Osteocyte (in vitro differentiated cells): ENCODE data around the gene RIPPLY2. TPM values are rescaled to one million over a fixed set of nuclear protein-coding genes. Genes with fewer than 3 reads are reported as not detected.

Experiments
- DNase-seq: peaks from one replicate; pipeline ENCODE4 v3.0.0; 2021; ENCODE audit warnings: mixed read lengths; ENCODE audit not compliant: unreplicated experiment; ENCODE audit errors: extremely low spot score
- H3K27ac Mint-ChIP-seq: one replicate; pipeline ENCODE4 v1.8.0; 2021; ENCODE audit warnings: mild to moderate bottlenecking, mixed read lengths; ENCODE audit not compliant: unreplicated experiment
- H3K27me3 Mint-ChIP-seq: one replicate; pipeline ENCODE4 v1.8.0; 2021; ENCODE audit warnings: mixed read lengths; ENCODE audit not compliant: unreplicated experiment
- H3K36me3 Mint-ChIP-seq: one replicate; pipeline ENCODE4 v1.8.0; 2021; ENCODE audit warnings: mixed read lengths; ENCODE audit not compliant: unreplicated experiment
- H3K4me1 Mint-ChIP-seq: one replicate; pipeline ENCODE4 v1.8.0; 2021; ENCODE audit warnings: mixed read lengths; ENCODE audit not compliant: unreplicated experiment
- H3K4me3 Mint-ChIP-seq: one replicate; pipeline ENCODE4 v1.8.0; 2021; ENCODE audit warnings: mild to moderate bottlenecking, moderate library complexity, mixed read lengths; ENCODE audit not compliant: unreplicated experiment
- H3K9me3 Mint-ChIP-seq: one replicate; pipeline ENCODE4 v1.8.0; 2021; ENCODE audit warnings: mixed read lengths; ENCODE audit not compliant: unreplicated experiment
- CTCF ChIP-seq: fragments of 200-600 bp; sonication (generic); IDR thresholded peaks from 2 replicates; pipeline ENCODE4 v1.5.0; 2021; ENCODE audit warnings: antibody characterized with exemption, mild to moderate bottlenecking, moderate library complexity
- total RNA-seq: library from RNA; stranded (reverse); gene quantifications from 2 replicates; pipeline ENCODE4 v1.2.1, GENCODE V29; 2021

The RIPPLY2 gene
- total RNA-seq, 1 donor from 2014 or later, result not detected

- Mint-ChIP-seq H3K9me3 (no peaks in the 10 kb centered on the region), H3K27me3 (no peaks in the 10 kb centered on the region), H3K4me1 (peaks cover 10% of the 10 kb centered on the region), H3K27ac (no peak overlapping the region), H3K36me3 (peaks cover 1% of the 10 kb centered on the region), H3K4me3 (no peak overlapping the region)
- TF ChIP-seq CTCF, result no peak
- DNase-seq, result no peak
Measured at GRCh38 chr6:83873869-83874268, 20.7 kb downstream of the RIPPLY2 start.

GRCh38 chr6:83875843-83876242, 22.7 kb downstream of the RIPPLY2 start:
- DNase-seq, result no peak
- no peak for TF ChIP-seq CTCF
- Mint-ChIP-seq H3K4me3 (no peak overlapping the region), H3K27me3 (no peaks in the 10 kb centered on the region), H3K36me3 (no peaks in the 10 kb centered on the region), H3K4me1 (peaks cover 9% of the 10 kb centered on the region), H3K9me3 (no peaks in the 10 kb centered on the region), H3K27ac (no peak overlapping the region)

GRCh38 chr6:83878902-83879644, 25.9 kb downstream of the RIPPLY2 start:
- no peak overlapping the region for H3K27ac Mint-ChIP-seq
- TF ChIP-seq CTCF, result no peak
- H3K9me3 Mint-ChIP-seq, result no peaks in the 10 kb centered on the region
- H3K36me3 Mint-ChIP-seq, result no peaks in the 10 kb centered on the region
- no peak for DNase-seq
- no peak overlapping the region for H3K4me3 Mint-ChIP-seq
- no peaks in the 10 kb centered on the region for H3K27me3 Mint-ChIP-seq
- H3K4me1 Mint-ChIP-seq, result peaks cover 22% of the 10 kb centered on the region

GRCh38 chr6:83879746-83880145, 26.6 kb downstream of the RIPPLY2 start:
- no peaks in the 10 kb centered on the region for H3K27me3 Mint-ChIP-seq
- TF ChIP-seq CTCF, result no peak
- no peak overlapping the region for H3K27ac Mint-ChIP-seq
- H3K36me3 Mint-ChIP-seq, result no peaks in the 10 kb centered on the region
- no peak overlapping the region for H3K4me3 Mint-ChIP-seq
- H3K9me3 Mint-ChIP-seq, result no peaks in the 10 kb centered on the region
- peaks cover 29% of the 10 kb centered on the region for H3K4me1 Mint-ChIP-seq
- no peak for DNase-seq

GRCh38 chr6:83883240-83883639, 30.1 kb downstream of the RIPPLY2 start:
- H3K4me1 Mint-ChIP-seq, result peaks cover 19% of the 10 kb centered on the region
- no peaks in the 10 kb centered on the region for H3K9me3 Mint-ChIP-seq
- no peak for DNase-seq
- H3K4me3 Mint-ChIP-seq, result no peak overlapping the region
- no peaks in the 10 kb centered on the region for H3K27me3 Mint-ChIP-seq
- no peak for TF ChIP-seq CTCF
- no peaks in the 10 kb centered on the region for H3K36me3 Mint-ChIP-seq
- no peak overlapping the region for H3K27ac Mint-ChIP-seq
